Body of pancreas (tissue), 4 donors: ENCODE measurements around the gene FAM131C. TPM values are rescaled to one million over a fixed set of nuclear protein-coding genes. Genes with fewer than 3 reads are reported as not detected.

Experiments
- ATAC-seq: fragments of 150-250 bp; one replicate; pipeline ENCODE4 v1.9.1; 2016
- DNase-seq, 4 donors: peaks; one replicate each; pipeline ENCODE4 v3.0.0-alpha.2; 2019
- H3K27ac ChIP-seq, 4 donors: fragments of 200-600 bp; sonication (generic); 1 replicate in 3 of 4; 2 replicates in 1 of 4; pipeline versions ENCODE4 v1.5.1 to v1.6.1; 2016 to 2019; ENCODE audit warnings: mild to moderate bottlenecking in 1 of 4, mixed read lengths in 1 of 4, moderate library complexity in 1 of 4
- H3K27me3 ChIP-seq, 2 donors: fragments of 200-600 bp; sonication (generic); one replicate each; pipeline ENCODE4 v1.6.0; 2016; ENCODE audit warnings: mild to moderate bottlenecking in 1 of 2
- H3K36me3 ChIP-seq, 2 donors: fragments of 200-600 bp; sonication (generic); replicated peaks in 1 of 2; 2 replicates each; pipeline ENCODE4 v1.5.1; 2016; ENCODE audit warnings: low read depth in 2 of 2; ENCODE audit not compliant: insufficient read depth in 1 of 2
- H3K4me1 ChIP-seq: fragments of 200-600 bp; sonication (generic); one replicate; pipeline ENCODE4 v1.6.0; 2016
- H3K4me3 ChIP-seq, 2 donors: fragments of 200-600 bp; sonication (generic); 1 replicate in 1 of 2; 2 replicates in 1 of 2; pipeline ENCODE4 v1.5.1; 2016 to 2019
- H3K9me3 ChIP-seq, 3 donors: fragments of 200-600 bp; sonication (generic); 1 replicate in 2 of 3; 2 replicates in 1 of 3; pipeline ENCODE4 v1.5.1; 2016
- POLR2A ChIP-seq, 3 donors: fragments of 450-650 bp; IDR thresholded peaks; one replicate each; pipeline ENCODE4 v1.6.1; 2016; ENCODE audit warnings: antibody characterized with exemption in 3 of 3, mild to moderate bottlenecking in 2 of 3
- WGBS, 2 donors: methylation state at CpG; one replicate each; pipeline ENCODE4 v1.1.5; 2017; 5-methylcytosine and 5-hydroxymethylcytosine counted together
- intact Hi-C: fragments of 100-400 bp; cut with DNase I; formaldehyde crosslinking; loops from one replicate; pipeline ENCODE4 v1.15.1; 2023
- total RNA-seq, 2 donors: library from RNA; depleted of rRNA; stranded (reverse); fragments of >200 nt; gene quantifications; one replicate each; pipeline ENCODE4 v1.1.0, GENCODE V29; 2016
- TF ChIP-seq, protein P1 (sequence below), 7 experiments: fragments of 450-650 bp in 4 of 7; fragments of 200-600 bp in 3 of 7; sonication (generic) in 3 of 7; IDR thresholded peaks; one replicate each; pipeline ENCODE4 v1.5.1; 2016 to 2019; ENCODE audit warnings: antibody characterized with exemption in 7 of 7

Gene FAM131C
- total RNA-seq, 2 donors from 2014 or later = 4.2 TPM; not detected in 1

DNA sequence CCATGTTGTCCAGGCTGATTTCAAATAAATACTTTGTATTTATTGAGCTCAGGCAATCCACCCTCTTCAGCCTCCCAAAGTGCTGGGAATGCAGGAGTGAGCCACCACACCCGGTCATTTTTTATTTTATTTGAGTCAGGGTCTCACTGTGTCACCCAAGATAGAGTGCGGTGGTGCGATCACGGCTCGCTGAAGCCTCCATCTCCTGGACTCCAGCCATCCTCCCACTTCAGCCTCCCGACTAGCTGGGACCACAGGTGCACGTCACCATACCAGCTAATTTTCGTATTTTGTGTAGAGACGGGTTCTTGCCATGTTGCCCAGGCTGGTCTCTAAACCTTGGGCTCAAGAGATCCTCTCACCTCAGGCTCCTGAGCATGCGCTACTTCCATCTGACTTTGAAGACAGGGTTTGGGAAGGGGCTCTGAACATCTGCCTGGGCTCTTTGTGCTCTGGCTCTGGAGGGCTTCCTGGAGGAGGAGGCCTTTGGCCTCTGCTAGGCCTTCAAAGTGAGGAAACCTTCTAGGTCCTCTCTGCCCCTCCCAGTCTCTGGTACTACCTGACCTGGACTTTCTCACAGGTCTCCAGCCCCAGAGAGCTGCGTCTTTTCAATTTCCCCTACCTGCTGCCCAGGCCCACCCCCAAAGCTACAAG lies 61.4 kb downstream of the FAM131C start:
- H3K4me1 ChIP-seq = peaks cover 33% of the 10 kb centered on the region
- no peak overlapping the region for H3K4me3 ChIP-seq
- no peak for DNase-seq
- 89 to 91% methylated on average over 11 of the region's 11 CpGs for WGBS, 2 donors
- no peaks in the 10 kb centered on the region for H3K27me3 ChIP-seq
- no peak for ATAC-seq
- TF ChIP-seq POLR2A (IDR thresholded peaks at IDR 0.05) = no peak
- TF ChIP-seq, protein P1, sequence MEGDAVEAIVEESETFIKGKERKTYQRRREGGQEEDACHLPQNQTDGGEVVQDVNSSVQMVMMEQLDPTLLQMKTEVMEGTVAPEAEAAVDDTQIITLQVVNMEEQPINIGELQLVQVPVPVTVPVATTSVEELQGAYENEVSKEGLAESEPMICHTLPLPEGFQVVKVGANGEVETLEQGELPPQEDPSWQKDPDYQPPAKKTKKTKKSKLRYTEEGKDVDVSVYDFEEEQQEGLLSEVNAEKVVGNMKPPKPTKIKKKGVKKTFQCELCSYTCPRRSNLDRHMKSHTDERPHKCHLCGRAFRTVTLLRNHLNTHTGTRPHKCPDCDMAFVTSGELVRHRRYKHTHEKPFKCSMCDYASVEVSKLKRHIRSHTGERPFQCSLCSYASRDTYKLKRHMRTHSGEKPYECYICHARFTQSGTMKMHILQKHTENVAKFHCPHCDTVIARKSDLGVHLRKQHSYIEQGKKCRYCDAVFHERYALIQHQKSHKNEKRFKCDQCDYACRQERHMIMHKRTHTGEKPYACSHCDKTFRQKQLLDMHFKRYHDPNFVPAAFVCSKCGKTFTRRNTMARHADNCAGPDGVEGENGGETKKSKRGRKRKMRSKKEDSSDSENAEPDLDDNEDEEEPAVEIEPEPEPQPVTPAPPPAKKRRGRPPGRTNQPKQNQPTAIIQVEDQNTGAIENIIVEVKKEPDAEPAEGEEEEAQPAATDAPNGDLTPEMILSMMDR (IDR thresholded peaks at IDR 0.05) = no peak
- peak overlapping the region; percentile 37 to 77 (median 66) for H3K27ac ChIP-seq
- no peaks in the 10 kb centered on the region for H3K36me3 ChIP-seq
- intact Hi-C loops = no loop called here
- H3K9me3 ChIP-seq = no peaks in the 10 kb centered on the region

DNA sequence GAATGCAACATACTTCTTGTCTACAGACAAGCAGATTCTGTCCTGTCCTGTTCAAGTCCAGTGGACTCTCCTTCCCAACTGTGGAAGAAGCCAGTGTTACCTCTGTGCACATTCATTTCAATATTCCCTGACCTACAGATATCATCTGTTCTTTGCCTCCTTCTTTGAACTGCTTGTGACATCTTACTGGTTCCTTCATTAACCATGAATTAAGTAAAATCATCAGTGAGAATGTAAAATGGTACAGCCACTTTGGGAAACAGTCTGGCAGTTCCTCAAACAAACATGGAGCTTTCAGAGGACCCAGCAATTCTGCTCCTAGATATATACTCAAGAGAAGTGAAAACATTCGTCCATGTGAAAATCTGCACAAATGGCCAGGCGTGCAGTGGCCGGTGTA lies 62.6 kb downstream of the FAM131C start:
- WGBS, 2 donors = 87 to 98% methylated on average over 3 of the region's 3 CpGs
- intact Hi-C loops = no loop called here
- Histone ChIP-seq H3K27ac (no peak overlapping the region), H3K4me1 (peaks cover 32% of the 10 kb centered on the region), H3K27me3 (no peaks in the 10 kb centered on the region), H3K36me3 (no peaks in the 10 kb centered on the region), H3K9me3 (no peaks in the 10 kb centered on the region), H3K4me3 (no peak overlapping the region)
- no peak for ATAC-seq
- no peak for DNase-seq
- TF ChIP-seq POLR2A (IDR thresholded peaks at IDR 0.05) = no peak
- TF ChIP-seq, protein P1 (IDR thresholded peaks at IDR 0.05) = no peak

DNA sequence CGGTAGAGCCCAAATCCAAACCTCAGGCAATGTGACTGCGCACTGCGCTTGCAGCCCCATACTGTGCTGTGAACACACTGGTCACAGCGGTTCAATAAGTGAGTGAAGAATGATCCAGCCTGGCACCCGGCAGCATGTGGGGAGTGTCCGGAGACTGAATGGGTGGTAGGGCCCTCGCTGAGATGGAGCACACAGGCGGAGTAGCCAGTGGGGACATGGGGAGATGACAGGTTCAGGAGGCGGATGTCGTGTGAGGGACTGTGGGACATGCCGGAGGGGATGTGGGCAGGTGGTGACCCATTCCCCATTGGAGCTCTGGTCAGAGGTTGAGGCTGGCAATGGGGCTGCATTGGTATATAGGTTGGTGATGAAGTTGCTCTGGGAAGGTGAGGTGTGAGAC lies 63.8 kb downstream of the FAM131C start:
- ATAC-seq (no peak), DNase-seq (no peak)

DNA sequence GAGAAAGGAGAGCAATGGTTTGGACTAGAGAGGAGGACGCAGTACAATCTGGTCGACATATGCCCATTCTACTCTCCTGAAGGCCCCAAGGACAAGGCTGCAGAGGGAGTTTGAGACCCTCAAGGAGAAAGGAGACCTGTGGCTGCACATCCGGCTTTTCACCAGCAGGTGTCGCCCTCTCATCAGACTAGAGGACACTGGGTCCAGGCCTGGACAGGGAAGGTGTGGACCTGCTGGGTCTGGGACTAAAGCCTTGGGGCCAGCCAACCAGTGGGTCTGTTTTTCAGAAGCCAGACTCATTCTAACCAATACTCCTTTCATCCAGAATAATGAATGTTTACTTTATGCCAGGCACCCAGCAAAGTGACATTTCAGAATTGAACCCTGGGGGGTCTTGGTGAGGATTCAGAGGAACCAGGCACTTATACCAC lies 64.4 kb downstream of the FAM131C start:
- WGBS, 2 donors = 0 to 1% methylated on average over 4 of the region's 4 CpGs

More for the DNA sequence above, 63.8 kb downstream of the FAM131C start:
- H3K36me3 ChIP-seq = no peaks in the 10 kb centered on the region
- TF ChIP-seq POLR2A (IDR thresholded peaks at IDR 0.05) = no peak
- TF ChIP-seq, protein P1 (IDR thresholded peaks at IDR 0.05) = no peak
- H3K9me3 ChIP-seq = no peaks in the 10 kb centered on the region
- H3K4me3 ChIP-seq = no peak overlapping the region
- H3K27me3 ChIP-seq = no peaks in the 10 kb centered on the region
- intact Hi-C loops = loop anchor here (5.0 kb wide), 1 partner anchor 43 kb away; no protein-coding TSS in a partner anchor
- no peak overlapping the region for H3K27ac ChIP-seq
- 69 to 78% methylated on average over 9 to 11 of the region's 11 CpGs for WGBS, 2 donors
- peaks cover 26% of the 10 kb centered on the region for H3K4me1 ChIP-seq

More for the DNA sequence above, 64.4 kb downstream of the FAM131C start:
- DNase-seq (peak; percentile 82 to 89 (median 86)), ATAC-seq (peak; percentile 49)
- H3K4me3 ChIP-seq = no peak overlapping the region
- no peak overlapping the region for H3K27ac ChIP-seq
- H3K36me3 ChIP-seq = no peaks in the 10 kb centered on the region
- TF ChIP-seq POLR2A (IDR thresholded peaks at IDR 0.05) = no peak
- TF ChIP-seq, protein P1 (IDR thresholded peaks at IDR 0.05) = peak; percentile 70 to 95 (median 93)
- no peaks in the 10 kb centered on the region for H3K27me3 ChIP-seq
- H3K9me3 ChIP-seq = no peaks in the 10 kb centered on the region
- H3K4me1 ChIP-seq = peaks cover 20% of the 10 kb centered on the region
- intact Hi-C loops = loop anchor here (5.0 kb wide), 1 partner anchor 43 kb away; no protein-coding TSS in a partner anchor

Other genes with a start within 250 kb of the FAM131C start
- 10 to 100 TPM; 27.8 to 38.9 TPM for gene SPEN, start 225.9 kb downstream of the FAM131C start, total RNA-seq
- gene ZBTB17, start 97.5 kb downstream of the FAM131C start, total RNA-seq = 10 to 100 TPM; 28.8 to 73.2 TPM
- gene SRARP, start 69.4 kb downstream of the FAM131C start, total RNA-seq = not detected
- gene HSPB7, start 55.6 kb downstream of the FAM131C start, total RNA-seq = 10 to 100 TPM in 1 of 2 donors, 1 to 10 TPM in 1; 5.7 to 39.9 TPM
- 1 to 10 TPM; 2.1 to 4.0 TPM for gene CLCNKA, start 51.6 kb downstream of the FAM131C start, total RNA-seq
- 1 to 10 TPM in 1 of 2 donors, not detected in 1; 1.3 TPM for gene CLCNKB, start 29.9 kb downstream of the FAM131C start, total RNA-seq
- gene EPHA2, start 82.4 kb upstream of the FAM131C start, total RNA-seq = 10 to 100 TPM; 19.5 to 26.7 TPM
- gene ARHGEF19, start 139.0 kb upstream of the FAM131C start, total RNA-seq = 10 to 100 TPM; 15.3 to 31.3 TPM
- 1 to 10 TPM; 3.6 TPM for gene CPLANE2, start 163.5 kb upstream of the FAM131C start, total RNA-seq